HEK293 (cell line): ENCODE data around the gene PICALM.

Experiments used
- CTCF ChIA-PET: fragments of 350-600 bp; formaldehyde crosslinking; extraction: SDS; loops from one replicate; lab custom pipeline; 2021; ENCODE audit warnings: antibody characterized with exemption; lab: Yijun Ruan, JAX
- POLR2A ChIA-PET: fragments of 300-600 bp; formaldehyde crosslinking; extraction: SDS; loops from one replicate; lab custom pipeline; 2020; ENCODE audit warnings: antibody characterized with exemption, inconsistent platforms; lab: Yijun Ruan, JAX
- H3K27ac ChIP-seq: fragments of 200-500 bp; sonication (Bioruptor generic); 2 replicates; pipeline ENCODE4 v1.5.1; 2014; ENCODE audit warnings: low read depth, low read length, control low read depth, inconsistent platforms; ENCODE audit errors: extremely low read depth
- H3K36me3 ChIP-seq, 2 experiments: fragments of 200-500 bp in 1 of 2; sonication (Bioruptor generic) in 1 of 2; 1 replicate in 1 of 2; 2 replicates in 1 of 2; pipeline ENCODE4 v1.5.1; 2014 to 2017; ENCODE audit warnings: inconsistent platforms in 2 of 2, low read length in 2 of 2; ENCODE audit not compliant: control insufficient read depth in 2 of 2, insufficient read depth in 1 of 2
- H3K4me1 ChIP-seq: fragments of 200-500 bp; sonication (Bioruptor generic); 2 replicates; pipeline ENCODE4 v1.5.1; 2014; ENCODE audit warnings: mild to moderate bottlenecking, low read length, inconsistent platforms; ENCODE audit not compliant: control insufficient read depth, insufficient read depth
- H3K4me3 ChIP-seq: 2 replicates; pipeline ENCODE4 v1.5.1; 2011; ENCODE audit warnings: low read depth, mild to moderate bottlenecking, control low read depth, low read length, moderate library complexity
- H3K9me3 ChIP-seq: fragments of 200-500 bp; sonication (Bioruptor generic); 2 replicates; pipeline ENCODE4 v1.5.1; 2014; ENCODE audit warnings: low read depth, low read length, inconsistent platforms; ENCODE audit not compliant: control insufficient read depth, insufficient read depth
- GFI1B ChIP-seq: fragments of 450-650 bp; formaldehyde crosslinking; IDR thresholded peaks from 2 replicates; pipeline ENCODE4 v1.5.1; 2016; ENCODE audit warnings: missing biosample characterization, missing genetic modification characterization
- HIC1 ChIP-seq: fragments of 450-650 bp; formaldehyde crosslinking; IDR thresholded peaks from 2 replicates; pipeline ENCODE4 v1.5.1; 2016; ENCODE audit warnings: missing biosample characterization, missing genetic modification characterization
- KLF16 ChIP-seq: fragments of 450-650 bp; formaldehyde crosslinking; IDR thresholded peaks from 2 replicates; pipeline ENCODE4 v1.5.1; 2017; ENCODE audit warnings: missing biosample characterization, missing genetic modification characterization
- OSR2 ChIP-seq: fragments of 450-650 bp; formaldehyde crosslinking; IDR thresholded peaks from 2 replicates; pipeline ENCODE4 v1.5.1; 2016; ENCODE audit warnings: missing biosample characterization, missing genetic modification characterization
- PRDM6 ChIP-seq: fragments of 450-650 bp; formaldehyde crosslinking; IDR thresholded peaks from 2 replicates; pipeline ENCODE4 v1.5.1; 2017; ENCODE audit warnings: missing biosample characterization, missing genetic modification characterization
- SALL2 ChIP-seq: fragments of 450-650 bp; formaldehyde crosslinking; IDR thresholded peaks from 2 replicates; pipeline ENCODE4 v1.5.0; 2017; ENCODE audit warnings: missing biosample characterization, mild to moderate bottlenecking, missing genetic modification characterization, borderline replicate concordance
- SCRT2 ChIP-seq: fragments of 450-650 bp; formaldehyde crosslinking; IDR thresholded peaks from 2 replicates; pipeline ENCODE4 v1.5.1; 2016; ENCODE audit warnings: missing biosample characterization, missing genetic modification characterization
- ZBTB44 ChIP-seq: fragments of 450-650 bp; IDR thresholded peaks from 2 replicates; pipeline ENCODE4 v1.5.1; 2018; ENCODE audit warnings: missing biosample characterization, mild to moderate bottlenecking, missing genetic modification characterization
- ZFP41 ChIP-seq: fragments of 450-650 bp; formaldehyde crosslinking; IDR thresholded peaks from 2 replicates; pipeline ENCODE4 v1.5.1; 2016; ENCODE audit warnings: missing biosample characterization, missing genetic modification characterization, borderline replicate concordance
- ZNF121 ChIP-seq: fragments of 450-650 bp; formaldehyde crosslinking; IDR thresholded peaks from 2 replicates; pipeline ENCODE4 v1.5.1; 2016; ENCODE audit warnings: missing biosample characterization, missing genetic modification characterization
- ZNF175 ChIP-seq: fragments of 450-650 bp; formaldehyde crosslinking; IDR thresholded peaks from 2 replicates; pipeline ENCODE4 v1.5.1; 2016; ENCODE audit warnings: missing biosample characterization, missing genetic modification characterization
- ZNF274 ChIP-seq, 2 experiments: fragments of 200-500 bp in 1 of 2; fragments of 450-650 bp in 1 of 2; sonication (Bioruptor generic) in 1 of 2; formaldehyde crosslinking in 1 of 2; IDR thresholded peaks; 2 replicates each; pipeline versions ENCODE4 v1.5.1 to v1.6.1; 2014 to 2016; ENCODE audit warnings: borderline replicate concordance in 1 of 2, inconsistent platforms in 1 of 2, low read length in 1 of 2, missing biosample characterization in 1 of 2, missing genetic modification characterization in 1 of 2
- ZNF324 ChIP-seq: fragments of 450-650 bp; formaldehyde crosslinking; IDR thresholded peaks from 2 replicates; pipeline ENCODE4 v1.5.1; 2016; ENCODE audit warnings: missing biosample characterization, missing genetic modification characterization
- ZNF350 ChIP-seq: fragments of 450-650 bp; formaldehyde crosslinking; IDR thresholded peaks from 2 replicates; pipeline ENCODE4 v1.5.0; 2017; ENCODE audit warnings: missing biosample characterization, mild to moderate bottlenecking, missing genetic modification characterization
- ZNF521 ChIP-seq: fragments of 450-650 bp; formaldehyde crosslinking; IDR thresholded peaks from 2 replicates; pipeline ENCODE4 v1.5.1; 2017; ENCODE audit warnings: missing biosample characterization, mild to moderate bottlenecking, missing genetic modification characterization
- ZNF549 ChIP-seq: fragments of 450-650 bp; IDR thresholded peaks from 2 replicates; pipeline ENCODE4 v1.5.1; 2018; ENCODE audit warnings: missing biosample characterization, missing genetic modification characterization, mild to moderate bottlenecking, inconsistent platforms, moderate library complexity
- ZNF692 ChIP-seq: fragments of 450-650 bp; formaldehyde crosslinking; IDR thresholded peaks from 2 replicates; pipeline ENCODE4 v1.5.1; 2016; ENCODE audit warnings: missing biosample characterization, missing genetic modification characterization
- ZNF837 ChIP-seq: fragments of 450-650 bp; formaldehyde crosslinking; IDR thresholded peaks from 2 replicates; pipeline ENCODE4 v1.5.1; 2016; ENCODE audit warnings: missing biosample characterization, missing genetic modification characterization
- ZSCAN5A ChIP-seq: fragments of 450-650 bp; formaldehyde crosslinking; IDR thresholded peaks from 2 replicates; pipeline ENCODE4 v1.5.1; 2016; ENCODE audit warnings: missing biosample characterization, missing genetic modification characterization

Gene PICALM

GRCh38 chr11:86018249-86018648 lies 50.6 kb downstream of the PICALM start:
- CTCF ChIA-PET, result interaction anchor here (1.9 kb wide), 1 partner anchor 24 kb away, joined by 9 read pairs; no protein-coding TSS in a partner anchor
- H3K36me3 ChIP-seq, result peaks cover 0 to 27% of the 10 kb centered on the region in 2 experiments; a peak in 2 of 3 replicates

More at GRCh38 chr11:86018249-86018648, 50.6 kb downstream of the PICALM start:
- no peak overlapping the region for H3K4me3 ChIP-seq
- H3K4me1 ChIP-seq, result no peaks in the 10 kb centered on the region
- no peaks in the 10 kb centered on the region for H3K9me3 ChIP-seq
- TF ChIP-seq SALL2 (tag by site-specific recombination), result no peak
- no peak for TF ChIP-seq ZNF521
- no peak for TF ChIP-seq GFI1B (tag by site-specific recombination)
- no peak for TF ChIP-seq HIC1
- no peak for TF ChIP-seq ZNF274 (IDR thresholded peaks at IDR 0.05; ENCODE audit: low read length)
- TF ChIP-seq ZNF274 (tag by site-specific recombination; IDR thresholded peaks at IDR 0.05; ENCODE audit: borderline replicate concordance), result no peak
- no peak for TF ChIP-seq ZNF837 (tag by site-specific recombination)
- TF ChIP-seq ZNF324 (tag by site-specific recombination), result no peak
- no peak for TF ChIP-seq ZNF692 (tag by site-specific recombination)
- no peak for TF ChIP-seq ZNF175
- no peak for TF ChIP-seq KLF16 (tag by site-specific recombination)
- TF ChIP-seq ZNF121, result no peak
- no peak for TF ChIP-seq ZSCAN5A (tag by site-specific recombination)
- no peak for TF ChIP-seq ZFP41 (tag by site-specific recombination)
- no peak for TF ChIP-seq OSR2 (tag by site-specific recombination)
- no peak for TF ChIP-seq PRDM6 (tag by site-specific recombination)
- no peak for TF ChIP-seq ZBTB44
- TF ChIP-seq SCRT2 (tag by site-specific recombination), result no peak
- TF ChIP-seq ZNF350 (tag by site-specific recombination), result no peak
- no peak for TF ChIP-seq ZNF549 (tag by site-specific recombination)
- TF ChIP-seq, all 188 proteins: peak for 0
- POLR2A ChIA-PET, result no interaction called here
- H3K27ac ChIP-seq, result no peak overlapping the region
